Measurements from ENCODE around the gene GALNT9. TPM values are rescaled to one million over a fixed set of nuclear protein-coding genes. Genes with fewer than 3 reads are reported as not detected.

GALNT9 gene
- total RNA-seq, 2 donors from 2014 or later = 4.0 to 10.8 TPM

- no peak for TF ChIP-seq CTCF (IDR thresholded peaks at IDR 0.05)
- Histone ChIP-seq H3K9me3 (peaks cover 0 to 14% of the 10 kb centered on the region in 2 donors), H3K4me1 (no peaks in the 10 kb centered on the region), H3K27me3 (peaks cover 0 to 12% of the 10 kb centered on the region in 2 donors), H3K27ac (no peak overlapping the region), H3K4me3 (no peak overlapping the region), H3K36me3 (no peaks in the 10 kb centered on the region)
- DNase-seq (ENCODE audit: low spot score) = no peak
Observed at GRCh38 chr12:132373901-132374611, 44.7 kb upstream of the GALNT9 start.

GRCh38 chr12:132367852-132368251, 38.5 kb upstream of the GALNT9 start:
- H3K27ac ChIP-seq = no peak overlapping the region
- no peak overlapping the region for H3K4me3 ChIP-seq
- DNase-seq (ENCODE audit: low spot score) = no peak
- no peaks in the 10 kb centered on the region for H3K27me3 ChIP-seq
- no peaks in the 10 kb centered on the region for H3K36me3 ChIP-seq
- no peaks in the 10 kb centered on the region for H3K4me1 ChIP-seq
- H3K9me3 ChIP-seq = peaks cover 0 to 11% of the 10 kb centered on the region in 2 donors
- TF ChIP-seq CTCF (IDR thresholded peaks at IDR 0.05) = no peak

GRCh38 chr12:132367071-132367851, 37.9 kb upstream of the GALNT9 start:
- H3K4me1 ChIP-seq = no peaks in the 10 kb centered on the region
- no peaks in the 10 kb centered on the region for H3K27me3 ChIP-seq
- no peaks in the 10 kb centered on the region for H3K36me3 ChIP-seq
- no peak overlapping the region for H3K27ac ChIP-seq
- no peak for DNase-seq (ENCODE audit: low spot score)
- H3K4me3 ChIP-seq = no peak overlapping the region
- no peak for TF ChIP-seq CTCF (IDR thresholded peaks at IDR 0.05)
- H3K9me3 ChIP-seq = peaks cover 0 to 11% of the 10 kb centered on the region in 2 donors

- DNase-seq (ENCODE audit: low spot score) = no peak
- no peaks in the 10 kb centered on the region for H3K27me3 ChIP-seq
- no peak overlapping the region for H3K4me3 ChIP-seq
- no peak for TF ChIP-seq CTCF (IDR thresholded peaks at IDR 0.05)
- H3K4me1 ChIP-seq = no peaks in the 10 kb centered on the region
- no peak overlapping the region for H3K27ac ChIP-seq
- no peaks in the 10 kb centered on the region for H3K36me3 ChIP-seq
- peaks cover 0 to 4% of the 10 kb centered on the region in 2 donors for H3K9me3 ChIP-seq
Observed at GRCh38 chr12:132366341-132366861, 37.0 kb upstream of the GALNT9 start.

GRCh38 chr12:132365226-132365625, 35.8 kb upstream of the GALNT9 start:
- Histone ChIP-seq H3K9me3 (no peaks in the 10 kb centered on the region), H3K27me3 (no peaks in the 10 kb centered on the region), H3K4me3 (no peak overlapping the region), H3K27ac (no peak overlapping the region), H3K36me3 (no peaks in the 10 kb centered on the region), H3K4me1 (no peaks in the 10 kb centered on the region)
- no peak for TF ChIP-seq CTCF (IDR thresholded peaks at IDR 0.05)
- no peak for DNase-seq (ENCODE audit: low spot score)
